Esophagus squamous epithelium (tissue), 4 donors: ENCODE results near the gene GALNT10.

Experiments used
- CTCF ChIP-seq, 6 experiments: fragments of 450-650 bp in 4 of 6; fragments of 200-600 bp in 2 of 6; sonication (generic) in 2 of 6; IDR thresholded peaks; one replicate each; pipeline ENCODE4 v1.5.1; 2016 to 2019; ENCODE audit warnings: antibody characterized with exemption in 6 of 6, mild to moderate bottlenecking in 4 of 6, moderate library complexity in 4 of 6
- POLR2A ChIP-seq, 4 donors: fragments of 450-650 bp; IDR thresholded peaks; one replicate each; pipeline ENCODE4 v1.6.1; 2017; ENCODE audit warnings: antibody characterized with exemption in 4 of 4, mild to moderate bottlenecking in 4 of 4, moderate library complexity in 3 of 4

- no peak for TF ChIP-seq CTCF (IDR thresholded peaks at IDR 0.05)
- TF ChIP-seq POLR2A (IDR thresholded peaks at IDR 0.05), result peak in 3 of 4 donors; percentile 80 to 87 (median 84)
Measured at GRCh38 chr5:154445422-154446194, 255.1 kb downstream of the GALNT10 start, which contains the start of gene SAP30L.
